HG03521 (cell line): ENCODE measurements around the gene ETV7.
"Not testable (repeated sequence)": the region's sequence is repeated elsewhere in the genome, so short reads cannot be mapped to it uniquely, and the experiment has no call there.

Source experiments
- ATAC-seq: cut with Tn5 transposase; IDR thresholded peaks from one replicate; pipeline ENCODE4 v1.9.1; 2021; ENCODE audit warnings: mild to moderate bottlenecking, moderate library complexity; ENCODE audit not compliant: unreplicated experiment

ETV7 gene

GRCh38 chr6:36364669-36365479 is 22.6 kb downstream of the ETV7 start:
- no peak for ATAC-seq

GRCh38 chr6:36364061-36364635 is 23.3 kb downstream of the ETV7 start:
- not testable (repeated sequence) for ATAC-seq

GRCh38 chr6:36363371-36363752 is 24.1 kb downstream of the ETV7 start:
- ATAC-seq = not testable (repeated sequence)

- no peak for ATAC-seq
These were observed 24.7 kb downstream of the ETV7 start for GRCh38 chr6:36362551-36363370.

GRCh38 chr6:36361071-36361470 is 26.4 kb downstream of the ETV7 start:
- ATAC-seq = no peak

- ATAC-seq = no peak
These were observed 27.0 kb downstream of the ETV7 start for GRCh38 chr6:36360241-36361054.

GRCh38 chr6:36358226-36358915 is 29.1 kb downstream of the ETV7 start:
- no peak for ATAC-seq

GRCh38 chr6:36357872-36358225 is 29.6 kb downstream of the ETV7 start:
- no peak for ATAC-seq

- ATAC-seq = no peak
These were observed 31.6 kb downstream of the ETV7 start for GRCh38 chr6:36355819-36356218.

GRCh38 chr6:36353411-36353915 is 34.0 kb downstream of the ETV7 start:
- ATAC-seq = no peak

- no peak for ATAC-seq
These were observed 34.9 kb downstream of the ETV7 start for GRCh38 chr6:36352477-36353157.

GRCh38 chr6:36350681-36351571 is 36.5 kb downstream of the ETV7 start:
- ATAC-seq = no peak

GRCh38 chr6:36350082-36350481 is 37.4 kb downstream of the ETV7 start:
- ATAC-seq = no peak

- ATAC-seq = no peak
These were observed 38.2 kb downstream of the ETV7 start for GRCh38 chr6:36349240-36349639.

- no peak for ATAC-seq
These were observed 39.8 kb downstream of the ETV7 start for GRCh38 chr6:36347621-36348020.

- ATAC-seq = no peak
These were observed 40.8 kb downstream of the ETV7 start for GRCh38 chr6:36346486-36347273.

- no peak for ATAC-seq
These were observed 41.6 kb downstream of the ETV7 start for GRCh38 chr6:36345681-36346466.
